H1 (cell line): Measurements from ENCODE around the gene ODF2L. TPM values are rescaled to one million over a fixed set of nuclear protein-coding genes. Genes with fewer than 3 reads are reported as not detected.

Source experiments
- CTCF ChIA-PET: fragments of 300-600 bp; sonication (Branson Sonifier 250); formaldehyde crosslinking; loops from one replicate; lab custom pipeline; 2021; ENCODE audit not compliant: partially characterized antibody; lab: Charles Lee
- POLR2A ChIA-PET: fragments of 300-600 bp; sonication (Branson Sonifier 250); formaldehyde crosslinking; loops from one replicate; lab custom pipeline; 2021; ENCODE audit warnings: inconsistent platforms; ENCODE audit not compliant: partially characterized antibody; lab: Charles Lee
- DNase-seq, 2 experiments: peaks; one replicate each; pipeline versions ENCODE4 v3.0.0 to v3.0.0-alpha.2; 2010 to 2022; ENCODE audit warnings: low spot score in 2 of 2, low read depth in 1 of 2, mixed read lengths in 1 of 2
- FAIRE-seq: peaks from 2 replicates; lab custom pipeline; 2011; peaks lifted over from hg19 to GRCh38; lab: Jason Lieb, UNC
- H2AFZ ChIP-seq: 2 replicates; pipeline ENCODE4 v1.8.1; 2012; ENCODE audit warnings: low read length, inconsistent platforms
- H2AK5ac ChIP-seq: 2 replicates; pipeline ENCODE4 v1.6.1; 2013; ENCODE audit warnings: low read depth, low read length
- H2BK120ac ChIP-seq: replicated peaks from 2 replicates; pipeline ENCODE3; 2013; ENCODE audit warnings: low read depth, low read length, inconsistent platforms
- H2BK12ac ChIP-seq: 2 replicates; pipeline ENCODE4 v1.6.1; 2013; ENCODE audit warnings: low read depth, low read length
- H2BK15ac ChIP-seq: 2 replicates; pipeline ENCODE4 v1.6.1; 2013; ENCODE audit warnings: low read length
- H2BK20ac ChIP-seq: 2 replicates; pipeline ENCODE4 v1.6.1; 2013; ENCODE audit warnings: low read length
- H2BK5ac ChIP-seq: 2 replicates; pipeline ENCODE4 v1.6.1; 2013; ENCODE audit warnings: low read depth, low read length
- H3K14ac ChIP-seq: 2 replicates; pipeline ENCODE4 v1.6.1; 2013; ENCODE audit warnings: inconsistent platforms; ENCODE audit not compliant: insufficient read length
- H3K18ac ChIP-seq: 2 replicates; pipeline ENCODE4 v1.6.1; 2013; ENCODE audit warnings: low read length; ENCODE audit errors: extremely low read depth
- H3K23ac ChIP-seq: 2 replicates; pipeline ENCODE4 v1.6.1; 2013; ENCODE audit warnings: inconsistent platforms; ENCODE audit not compliant: insufficient read length
- H3K23me2 ChIP-seq: 2 replicates; pipeline ENCODE4 v1.6.1; 2013; ENCODE audit warnings: low read depth, low read length
- H3K27ac ChIP-seq: 2 replicates; pipeline ENCODE4 v1.6.1; 2011; ENCODE audit warnings: low read depth, low read length, inconsistent platforms
- H3K27me3 ChIP-seq, 4 experiments: replicated peaks in 1 of 4; 1 replicate in 1 of 4; 2 replicates in 3 of 4; pipeline versions ENCODE4 v1.6.1 to v1.8.1; 2011 to 2013; ENCODE audit warnings: low read length in 3 of 4, mild to moderate bottlenecking in 3 of 4, inconsistent platforms in 2 of 4, mixed read lengths in 2 of 4, moderate library complexity in 1 of 4; ENCODE audit not compliant: control insufficient read depth in 3 of 4, insufficient read depth in 3 of 4; ENCODE audit errors: extremely low read depth in 1 of 4
- H3K36me3 ChIP-seq, 4 experiments: 2 replicates each; pipeline versions ENCODE4 v1.6.1 to v1.8.1; 2011 to 2013; ENCODE audit warnings: mild to moderate bottlenecking in 4 of 4, low read length in 3 of 4, moderate library complexity in 2 of 4, control low read depth in 1 of 4, inconsistent platforms in 1 of 4; ENCODE audit not compliant: insufficient read depth in 4 of 4, control insufficient read depth in 2 of 4
- H3K4ac ChIP-seq: replicated peaks from 2 replicates; pipeline ENCODE3; 2013; ENCODE audit warnings: low read length, low read depth, mixed read lengths, inconsistent platforms; ENCODE audit not compliant: insufficient read length
- H3K4me1 ChIP-seq, 4 experiments: replicated peaks in 1 of 4; 1 replicate in 1 of 4; 2 replicates in 3 of 4; pipeline versions ENCODE4 v1.6.1 to v1.8.1; 2011 to 2013; ENCODE audit warnings: low read length in 3 of 4, inconsistent platforms in 2 of 4, mixed read lengths in 1 of 4; ENCODE audit not compliant: insufficient read depth in 4 of 4, control insufficient read depth in 3 of 4
- H3K4me2 ChIP-seq, 2 experiments: 2 replicates each; pipeline versions ENCODE4 v1.6.1 to v1.8.1; 2011 to 2013; ENCODE audit warnings: low read depth in 2 of 2, low read length in 2 of 2, control low read depth in 1 of 2, inconsistent platforms in 1 of 2, mild to moderate bottlenecking in 1 of 2; ENCODE audit not compliant: insufficient read depth in 1 of 2
- H3K4me3 ChIP-seq, 4 experiments: fragments of 200-600, 300-600 bp in 1 of 4; sonication (generic), shearing (Covaris generic), sonication (Bioruptor Twin) in 1 of 4; 2 replicates each; pipeline versions ENCODE4 v1.5.1 to v1.8.1; 2011 to 2016; ENCODE audit warnings: low read length in 4 of 4, low read depth in 3 of 4, control low read depth in 2 of 4, inconsistent platforms in 2 of 4, mild to moderate bottlenecking in 2 of 4, mixed read lengths in 1 of 4, moderate library complexity in 1 of 4; ENCODE audit not compliant: insufficient read depth in 2 of 4; ENCODE audit errors: extremely low read depth in 1 of 4
- H3K56ac ChIP-seq: replicated peaks from 2 replicates; pipeline ENCODE3; 2013; ENCODE audit warnings: low read depth, mild to moderate bottlenecking, mixed read lengths, low read length, inconsistent platforms; ENCODE audit not compliant: insufficient read length
- H3K79me1 ChIP-seq: 2 replicates; pipeline ENCODE4 v1.6.1; 2013; ENCODE audit warnings: low read depth, low read length, control low read depth
- H3K79me2 ChIP-seq, 2 experiments: 2 replicates each; pipeline versions ENCODE4 v1.6.1 to v1.8.1; 2012 to 2013; ENCODE audit warnings: low read length in 2 of 2, mild to moderate bottlenecking in 2 of 2, inconsistent platforms in 1 of 2; ENCODE audit not compliant: insufficient read depth in 2 of 2, control insufficient read depth in 1 of 2
- H3K9ac ChIP-seq, 4 experiments: replicated peaks in 1 of 4; 1 replicate in 1 of 4; 2 replicates in 3 of 4; pipeline versions ENCODE4 v1.6.1 to v1.8.1; 2011 to 2013; ENCODE audit warnings: low read depth in 3 of 4, low read length in 3 of 4, control low read depth in 2 of 4, mild to moderate bottlenecking in 2 of 4, moderate library complexity in 2 of 4, inconsistent platforms in 1 of 4; ENCODE audit errors: extremely low read depth in 1 of 4
- H3K9me3 ChIP-seq, 2 experiments: 2 replicates each; pipeline versions ENCODE4 v1.6.1 to v1.8.1; 2012 to 2013; ENCODE audit warnings: mild to moderate bottlenecking in 2 of 2, moderate library complexity in 2 of 2, control low read depth in 1 of 2, inconsistent platforms in 1 of 2, low read depth in 1 of 2, low read length in 1 of 2, mixed read lengths in 1 of 2; ENCODE audit not compliant: insufficient read depth in 2 of 2
- H4K20me1 ChIP-seq, 2 experiments: replicated peaks in 1 of 2; 2 replicates each; pipeline versions ENCODE3 to v1.8.1; 2011 to 2013; ENCODE audit warnings: inconsistent platforms in 2 of 2, low read length in 2 of 2, mild to moderate bottlenecking in 1 of 2; ENCODE audit not compliant: insufficient read depth in 2 of 2, control insufficient read depth in 1 of 2
- H4K5ac ChIP-seq: 2 replicates; pipeline ENCODE4 v1.6.1; 2013; ENCODE audit warnings: low read length, low read depth, mixed read lengths, inconsistent platforms; ENCODE audit not compliant: insufficient read length
- H4K8ac ChIP-seq: 2 replicates; pipeline ENCODE4 v1.8.0; 2013; ENCODE audit warnings: mild to moderate bottlenecking, moderate library complexity, low read length, inconsistent platforms; ENCODE audit not compliant: insufficient read depth; ENCODE audit errors: extremely low read depth
- H4K91ac ChIP-seq: replicated peaks from 2 replicates; pipeline ENCODE3; 2013; ENCODE audit warnings: low read length, mixed read lengths, inconsistent platforms; ENCODE audit not compliant: insufficient read length
- RXRA ChIP-seq: IDR thresholded peaks from 2 replicates; pipeline ENCODE4 v1.6.1; 2011; ENCODE audit warnings: low read depth, mild to moderate bottlenecking, low read length, moderate library complexity; ENCODE audit not compliant: insufficient read depth
- WGBS, 2 experiments: shearing (Covaris generic) in 1 of 2; methylation state at CpG; one replicate each; pipeline versions ENCODE4 v1.1.6 to v1.1.7; 2013 to 2015; ENCODE audit warnings: low lambda C conversion rate in 2 of 2, mixed read lengths in 2 of 2, inconsistent platforms in 1 of 2, low coverage in 1 of 2, missing lambda C conversion rate in 1 of 2; ENCODE audit not compliant: insufficient replicate concordance in 2 of 2, insufficient coverage in 1 of 2, insufficient read length in 1 of 2; ENCODE audit errors: extremely low coverage in 1 of 2, missing lambda C conversion rate in 1 of 2; 5-methylcytosine and 5-hydroxymethylcytosine counted together
- polyA plus RNA-seq, 7 experiments: library from polyadenylated mRNA; depleted of rRNA in 3 of 7; stranded (reverse) in 5 of 7; unstranded in 2 of 7; fragments of >200 nt in 5 of 7; fragments of 200-250 nt in 2 of 7; gene quantifications; 1 replicate in 5 of 7; 2 replicates in 1 of 7; 4 replicates in 1 of 7; pipeline versions ENCODE4 v1.2.1 to v1.2.3, GENCODE V29; 2011 to 2013; ENCODE audit warnings: missing spikeins in 2 of 7, mixed read lengths in 2 of 7
- total RNA-seq: library from RNA; stranded (reverse); fragmentation: NEBNext Ultra II Directional; extraction: Animal tissue kit (Norgen Biotek cat#: 25700); gene quantifications from 2 replicates; pipeline ENCODE4 v1.2.1, GENCODE V29; 2021

The ODF2L gene
- total and polyA plus RNA-seq, 2 of the 8 experiments (the other 6 are each of a cell fraction or from before 2014, with no cell fraction given): 3.2 to 27.1 TPM

DNA sequence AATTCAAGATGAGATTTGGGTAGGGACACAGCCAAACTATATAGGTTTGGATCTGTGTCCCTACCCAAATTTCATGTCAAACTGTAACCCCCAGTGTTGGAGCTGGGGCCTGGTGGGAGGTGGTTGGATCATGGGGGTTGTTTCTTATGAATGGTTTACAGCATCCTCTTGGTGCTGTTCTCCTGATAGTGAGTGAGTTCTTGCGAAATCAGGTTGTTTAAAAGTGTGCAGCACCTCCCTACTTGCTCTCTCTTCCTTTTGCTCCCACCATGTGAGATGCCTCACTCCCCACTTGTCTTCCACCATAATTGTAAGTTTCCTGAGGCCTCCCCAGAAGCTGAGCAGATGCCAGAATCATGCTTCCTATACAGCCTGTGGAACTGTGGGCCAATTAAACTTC, 17.3 kb downstream of the ODF2L start:
- peaks cover 0 to 12% (median 5%) of the 10 kb centered on the region in 4 experiments; a peak in 3 of 8 replicates for H3K36me3 ChIP-seq
- POLR2A ChIA-PET: no interaction called here
- no peak for TF ChIP-seq RXRA

More for the DNA sequence above, 17.3 kb downstream of the ODF2L start:
- H2BK15ac ChIP-seq: no peak overlapping the region
- no peaks in the 10 kb centered on the region for H3K27me3 ChIP-seq
- no peak overlapping the region for H2BK12ac ChIP-seq
- no peak overlapping the region for H3K9ac ChIP-seq
- no peak overlapping the region for H2AFZ ChIP-seq
- H3K4ac ChIP-seq: no peak overlapping the region
- 100% methylated on average over 1 of the region's 1 CpG; no CpG with 5 or more reads in 1 of the 2 experiments for WGBS, 2 experiments
- H4K5ac ChIP-seq: no peak overlapping the region
- H4K8ac ChIP-seq: no peak overlapping the region
- no peak overlapping the region for H3K23ac ChIP-seq
- H3K27ac ChIP-seq: no peak overlapping the region
- H3K9me3 ChIP-seq: peaks cover 13 to 16% of the 10 kb centered on the region in 2 experiments
- no peak overlapping the region for H3K18ac ChIP-seq
- no peaks in the 10 kb centered on the region for H3K23me2 ChIP-seq
- DNase-seq (no peak), FAIRE-seq (no peak)
- H3K56ac ChIP-seq: no peak overlapping the region
- no peaks in the 10 kb centered on the region for H3K4me1 ChIP-seq
- no peaks in the 10 kb centered on the region for H3K79me1 ChIP-seq
- H4K91ac ChIP-seq: no peak overlapping the region
- no peak overlapping the region for H2AK5ac ChIP-seq
- H3K4me2 ChIP-seq: no peak overlapping the region
- no peak overlapping the region for H2BK20ac ChIP-seq
- H2BK5ac ChIP-seq: no peak overlapping the region
- H3K4me3 ChIP-seq: no peak overlapping the region
- CTCF ChIA-PET: interaction anchor here (0.9 to 2.6 kb wide), 8 partner anchors 11 to 367 kb away, joined by 3 to 15 read pairs (median 6); no protein-coding TSS in a partner anchor
- no peak overlapping the region for H3K14ac ChIP-seq
- H3K79me2 ChIP-seq: no peaks in the 10 kb centered on the region
- no peak overlapping the region for H2BK120ac ChIP-seq
- no peaks in the 10 kb centered on the region for H4K20me1 ChIP-seq
